HepG2 (cell line): ENCODE data around the gene VPS52. TPM values are rescaled to one million over a fixed set of nuclear protein-coding genes. Genes with fewer than 3 reads are reported as not detected.

Experiments
- ATF3 ChIP-seq: sonication (generic); formaldehyde crosslinking; IDR thresholded peaks from 2 replicates; pipeline ENCODE4 v1.4.0; 2020; ENCODE audit warnings: missing genetic modification reagents
- DBP ChIP-seq: sonication (generic); formaldehyde crosslinking; IDR thresholded peaks from 2 replicates; pipeline ENCODE4 v1.4.0; 2020; ENCODE audit warnings: missing genetic modification reagents; ENCODE audit errors: not compliant biosample characterization
- DZIP1 ChIP-seq: sonication (generic); formaldehyde crosslinking; IDR thresholded peaks from 2 replicates; pipeline ENCODE4 v1.5.0; 2020; ENCODE audit warnings: mild to moderate bottlenecking, missing genetic modification reagents
- EP300 ChIP-seq, 3 experiments: sonication (generic) in 1 of 3; formaldehyde crosslinking in 1 of 3; IDR thresholded peaks; 2 replicates each; pipeline versions ENCODE4 v1.5.1 to v1.6.1; 2011 to 2020; ENCODE audit warnings: low read depth in 2 of 3, low read length in 2 of 3, borderline replicate concordance in 1 of 3, improper control_type of control experiment in 1 of 3, mild to moderate bottlenecking in 1 of 3, missing genetic modification reagents in 1 of 3, moderate library complexity in 1 of 3
- HMG20A ChIP-seq: IDR thresholded peaks from 2 replicates; pipeline ENCODE4 v1.6.1; 2016; ENCODE audit warnings: borderline replicate concordance
- MYC ChIP-seq: sonication (generic); formaldehyde crosslinking; IDR thresholded peaks from 2 replicates; pipeline ENCODE4 v1.9.0; 2021; ENCODE audit warnings: missing genetic modification reagents, borderline replicate concordance
- NAIF1 ChIP-seq: sonication (generic); formaldehyde crosslinking; IDR thresholded peaks from 2 replicates; pipeline ENCODE4 v1.5.0; 2020; ENCODE audit warnings: mild to moderate bottlenecking, missing genetic modification reagents, borderline replicate concordance
- RFX1 ChIP-seq: fragments of 450-650 bp; IDR thresholded peaks from 2 replicates; pipeline ENCODE4 v1.6.1; 2017
- RORA ChIP-seq: sonication (generic); formaldehyde crosslinking; IDR thresholded peaks from 2 replicates; pipeline ENCODE4 v1.5.0; 2020; ENCODE audit warnings: mild to moderate bottlenecking, missing genetic modification reagents, moderate library complexity
- SALL2 ChIP-seq: sonication (generic); formaldehyde crosslinking; IDR thresholded peaks from 2 replicates; pipeline ENCODE4 v1.8.1; 2023; ENCODE audit warnings: mild to moderate bottlenecking, missing genetic modification reagents, inconsistent platforms
- STAT5B ChIP-seq: sonication (generic); formaldehyde crosslinking; IDR thresholded peaks from 2 replicates; pipeline ENCODE4 v1.4.0; 2020; ENCODE audit warnings: missing genetic modification reagents
- ZBTB37 ChIP-seq: sonication (generic); formaldehyde crosslinking; IDR thresholded peaks from 2 replicates; pipeline ENCODE4 v1.4.0; 2020; ENCODE audit warnings: mild to moderate bottlenecking, missing genetic modification reagents
- ZFP36 ChIP-seq: fragments of 150-350 bp; IDR thresholded peaks from 2 replicates; pipeline ENCODE4 v1.6.1; 2018; ENCODE audit warnings: borderline replicate concordance, low read length, low read depth; ENCODE audit not compliant: partially characterized antibody
- ZKSCAN1 ChIP-seq: fragments of 150-350 bp; IDR thresholded peaks from 2 replicates; pipeline ENCODE4 v1.6.1; 2014; ENCODE audit warnings: low read length
- ZNF138 ChIP-seq: sonication (generic); formaldehyde crosslinking; IDR thresholded peaks from 2 replicates; pipeline ENCODE4 v1.5.0; 2020; ENCODE audit warnings: mild to moderate bottlenecking, low read depth, missing genetic modification reagents
- ZNF281 ChIP-seq: sonication (generic); formaldehyde crosslinking; IDR thresholded peaks from 2 replicates; pipeline ENCODE4 v1.4.0; 2020; ENCODE audit warnings: missing genetic modification reagents, borderline replicate concordance
- ZNF446 ChIP-seq: sonication (generic); formaldehyde crosslinking; IDR thresholded peaks from 2 replicates; pipeline ENCODE4 v1.5.0; 2020; ENCODE audit warnings: mild to moderate bottlenecking, missing genetic modification reagents
- polyA plus RNA-seq, 8 experiments: library from polyadenylated mRNA; depleted of rRNA in 3 of 8; stranded (reverse) in 7 of 8; unstranded in 1 of 8; fragments of >200 nt; fragmentation: Illumina TruSeq in 4 of 8; extraction: Trizol in 4 of 8; gene quantifications; 2 replicates each; pipeline versions ENCODE4 v1.2.1 to v1.2.3, GENCODE V29; 2011 to 2016; ENCODE audit warnings: low read depth in 4 of 8, missing spikeins in 1 of 8, mixed read lengths in 1 of 8; ENCODE audit not compliant: insufficient read depth in 1 of 8
- total RNA-seq, 5 experiments: library from RNA; depleted of rRNA; stranded (reverse); fragments of >200 nt; fragmentation: Illumina TruSeq; extraction: Trizol; gene quantifications; 2 replicates each; pipeline ENCODE4 v1.2.3, GENCODE V29; 2016; ENCODE audit warnings: low read depth in 1 of 5

VPS52 gene
- total and polyA plus RNA-seq, 2 of the 13 experiments (the other 11 are each of a cell fraction or from before 2014, with no cell fraction given): 48.9 to 85.5 TPM

- TF ChIP-seq DZIP1 (CRISPR knock-in tag) (no peak), EP300 (IDR thresholded peaks at IDR 0.05; ENCODE audit: low read depth in 2 of 2, low read length in 2 of 2) (no peak), EP300 (CRISPR knock-in tag; IDR thresholded peaks at IDR 0.05; ENCODE audit: borderline replicate concordance) (no peak), STAT5B (CRISPR knock-in tag) (no peak), ZBTB37 (peak; percentile 18; the same call in 1 of the 2 replicates), HMG20A (CRISPR knock-in tag) (no peak), ZKSCAN1 (peak; percentile 92), ZNF281 (CRISPR knock-in tag) (peak; percentile 5; the same call in 1 of the 2 replicates), ZFP36 (no peak), RFX1 (no peak), MYC (CRISPR knock-in tag) (no peak), DBP (CRISPR knock-in tag) (no peak), RORA (CRISPR knock-in tag) (no peak), ZNF446 (CRISPR knock-in tag) (peak; percentile 85; the same call in 1 of the 2 replicates), ATF3 (CRISPR knock-in tag) (no peak), ZNF138 (CRISPR knock-in tag) (no peak), NAIF1 (CRISPR knock-in tag) (no peak), SALL2 (CRISPR knock-in tag) (0 out of 2 replicates have a peak, but pooled peaks have one; percentile 44)
Observed at GRCh38 chr6:33289784-33290315, 18.2 kb upstream of the VPS52 start (continued).
